Stimulated activated effector memory CD8-positive, alpha-beta T cell treated with anti-CD3 and anti-CD28 coated beads, Interleukin-12 subunit alpha, Interleukin-12 subunit beta, amount 100 ng/mL, for 72 hours (primary cell): ENCODE data around the gene DNAH9.

Experiments
- ATAC-seq: fragments of 150-1000 bp; cut with Tn5 transposase; 2 replicates; pipeline ENCODE4 v1.10.0; 2021
- DNase-seq, 2 donors: peaks; one replicate each; pipeline ENCODE4 v3.0.0; 2021 to 2022; ENCODE audit warnings: low spot score in 2 of 2
- H3K27ac Mint-ChIP-seq: one replicate; pipeline ENCODE4 v1.8.0; 2022; ENCODE audit warnings: mild to moderate bottlenecking, mixed read lengths
- H3K36me3 Mint-ChIP-seq: one replicate; pipeline ENCODE4 v1.8.0; 2022; ENCODE audit warnings: mild to moderate bottlenecking, mixed read lengths
- H3K4me1 Mint-ChIP-seq: one replicate; pipeline ENCODE4 v1.8.0; 2022; ENCODE audit warnings: mixed read lengths
- H3K4me3 Mint-ChIP-seq: one replicate; pipeline ENCODE4 v1.8.0; 2022; ENCODE audit warnings: mild to moderate bottlenecking, mixed read lengths
- H3K9me3 Mint-ChIP-seq: one replicate; pipeline ENCODE4 v1.8.0; 2022; ENCODE audit warnings: mixed read lengths

The DNAH9 gene

DNA sequence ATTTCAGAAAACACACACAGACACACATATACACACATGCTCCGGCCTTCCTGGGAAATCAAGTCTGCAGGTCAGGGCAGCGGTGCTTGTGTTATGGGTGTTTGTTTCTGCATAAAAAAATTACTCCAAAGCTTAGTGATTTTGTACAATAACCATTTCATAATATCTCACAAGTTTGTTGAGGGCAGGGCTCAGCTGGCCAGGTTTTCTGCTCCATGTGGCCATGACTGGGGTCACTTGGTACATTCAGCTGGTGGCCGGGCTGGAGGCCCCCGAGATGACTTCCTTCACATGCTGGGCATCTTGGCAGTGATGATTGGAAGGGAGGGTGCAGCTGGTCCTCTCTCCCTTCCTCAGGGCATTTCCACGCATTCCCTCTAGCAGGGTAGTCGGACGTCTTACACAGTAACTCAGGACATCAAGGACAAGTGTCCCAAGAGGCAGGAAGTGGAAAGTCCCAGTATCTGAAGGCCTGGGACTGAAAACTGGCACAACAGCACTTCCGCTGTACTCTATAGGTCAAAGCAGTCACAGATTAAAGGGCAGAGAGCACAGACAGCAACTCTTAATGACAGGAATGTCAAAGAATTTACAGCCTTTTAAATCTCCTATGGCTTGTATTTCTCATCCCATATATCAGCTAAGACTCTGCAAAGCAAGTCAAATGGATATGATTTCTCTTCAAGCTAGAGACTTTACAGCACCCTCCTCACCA lies 271.6 kb downstream of the DNAH9 start:
- ATAC-seq (no peak), DNase-seq (no peak)
- Mint-ChIP-seq H3K9me3 (peaks cover 3% of the 10 kb centered on the region), H3K36me3 (no peaks in the 10 kb centered on the region), H3K27ac (no peak overlapping the region), H3K4me1 (no peaks in the 10 kb centered on the region), H3K4me3 (no peak overlapping the region)

- Mint-ChIP-seq H3K4me3 (no peak overlapping the region), H3K27ac (no peak overlapping the region), H3K36me3 (no peaks in the 10 kb centered on the region), H3K4me1 (no peaks in the 10 kb centered on the region), H3K9me3 (peaks cover 3% of the 10 kb centered on the region)
- ATAC-seq (no peak), DNase-seq (no peak)
Observed at GRCh38 chr17:11871773-11872172, 273.5 kb downstream of the DNAH9 start.

DNA sequence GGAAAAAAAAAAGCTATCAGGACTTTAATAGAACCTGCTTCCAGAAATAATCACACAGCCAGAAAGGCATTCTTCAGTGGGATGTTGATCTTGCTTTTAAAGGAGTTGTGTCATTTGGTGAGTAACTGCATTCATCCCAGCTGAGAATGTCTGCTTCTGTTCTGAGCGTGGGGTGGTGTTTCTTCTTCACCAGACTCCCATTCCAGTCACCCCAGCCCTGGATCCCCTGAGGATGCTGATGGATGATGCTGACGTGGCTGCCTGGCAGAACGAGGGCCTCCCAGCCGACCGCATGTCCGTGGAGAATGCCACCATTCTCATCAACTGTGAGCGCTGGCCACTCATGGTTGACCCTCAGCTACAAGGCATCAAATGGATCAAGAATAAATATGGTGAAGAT lies 276.5 kb downstream of the DNAH9 start:
- no peaks in the 10 kb centered on the region for H3K4me1 Mint-ChIP-seq

GRCh38 chr17:11880714-11881113 lies 282.4 kb downstream of the DNAH9 start:
- no peak overlapping the region for H3K4me3 Mint-ChIP-seq
- H3K4me1 Mint-ChIP-seq, result no peaks in the 10 kb centered on the region
- ATAC-seq (no peak), DNase-seq (no peak)
- no peaks in the 10 kb centered on the region for H3K36me3 Mint-ChIP-seq
- no peaks in the 10 kb centered on the region for H3K9me3 Mint-ChIP-seq
- H3K27ac Mint-ChIP-seq, result no peak overlapping the region

More for the DNA sequence above, 276.5 kb downstream of the DNAH9 start:
- Mint-ChIP-seq H3K9me3 (no peaks in the 10 kb centered on the region), H3K27ac (no peak overlapping the region), H3K4me3 (no peak overlapping the region), H3K36me3 (no peaks in the 10 kb centered on the region)
- no peak for DNase-seq
- ATAC-seq, result no peak

DNA sequence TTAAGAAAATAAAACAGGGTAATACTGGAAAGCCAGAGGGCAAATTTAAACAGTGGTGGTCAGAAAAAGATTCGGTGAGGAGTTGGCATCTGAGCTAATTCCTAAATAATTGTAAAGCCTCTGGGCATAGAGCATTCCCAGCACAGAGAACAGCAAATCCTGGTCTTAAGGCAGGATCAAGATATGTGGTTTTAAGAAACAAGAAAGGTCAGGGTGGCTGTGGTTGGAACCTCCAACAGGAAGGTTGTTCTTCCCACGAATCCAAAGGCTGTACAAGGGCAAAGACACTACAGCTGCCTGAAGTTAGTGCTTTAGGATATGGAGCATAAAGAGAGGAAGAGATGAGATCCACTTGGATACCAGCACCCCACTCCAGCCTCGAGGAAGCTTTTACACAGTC lies 284.4 kb downstream of the DNAH9 start:
- Mint-ChIP-seq H3K4me3 (no peak overlapping the region), H3K36me3 (no peaks in the 10 kb centered on the region), H3K9me3 (no peaks in the 10 kb centered on the region), H3K27ac (no peak overlapping the region), H3K4me1 (no peaks in the 10 kb centered on the region)
- no peak for DNase-seq
- ATAC-seq, result no peak

- Mint-ChIP-seq H3K4me1 (no peaks in the 10 kb centered on the region), H3K9me3 (no peaks in the 10 kb centered on the region), H3K36me3 (no peaks in the 10 kb centered on the region), H3K27ac (no peak overlapping the region), H3K4me3 (no peak overlapping the region)
- DNase-seq (no peak), ATAC-seq (no peak)
Observed at GRCh38 chr17:11885051-11885450, 286.8 kb downstream of the DNAH9 start.

DNA sequence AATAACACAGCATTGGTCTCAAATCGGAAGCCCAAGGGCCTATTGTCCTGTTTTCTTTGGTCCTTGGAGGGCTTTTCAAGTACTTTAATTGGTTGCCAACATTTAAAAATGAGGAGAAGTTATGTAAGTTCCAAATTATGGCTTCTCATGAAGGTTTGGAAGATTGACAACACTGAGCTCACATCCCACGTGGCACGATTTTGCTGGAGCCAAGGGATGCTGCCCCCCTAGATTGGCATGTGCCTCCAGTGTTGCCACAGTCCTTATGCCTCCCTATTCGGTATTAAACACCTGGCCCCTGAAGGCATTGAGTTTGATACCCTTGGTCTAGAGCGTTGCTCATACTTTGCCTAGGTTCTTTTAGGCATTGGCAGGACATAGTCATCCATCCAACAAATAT lies 291.0 kb downstream of the DNAH9 start:
- H3K4me1 Mint-ChIP-seq, result no peaks in the 10 kb centered on the region
- no peaks in the 10 kb centered on the region for H3K36me3 Mint-ChIP-seq
- H3K9me3 Mint-ChIP-seq, result peaks cover 3% of the 10 kb centered on the region
- no peak overlapping the region for H3K27ac Mint-ChIP-seq
- H3K4me3 Mint-ChIP-seq, result no peak overlapping the region
- no peak for DNase-seq
- ATAC-seq, result no peak

DNA sequence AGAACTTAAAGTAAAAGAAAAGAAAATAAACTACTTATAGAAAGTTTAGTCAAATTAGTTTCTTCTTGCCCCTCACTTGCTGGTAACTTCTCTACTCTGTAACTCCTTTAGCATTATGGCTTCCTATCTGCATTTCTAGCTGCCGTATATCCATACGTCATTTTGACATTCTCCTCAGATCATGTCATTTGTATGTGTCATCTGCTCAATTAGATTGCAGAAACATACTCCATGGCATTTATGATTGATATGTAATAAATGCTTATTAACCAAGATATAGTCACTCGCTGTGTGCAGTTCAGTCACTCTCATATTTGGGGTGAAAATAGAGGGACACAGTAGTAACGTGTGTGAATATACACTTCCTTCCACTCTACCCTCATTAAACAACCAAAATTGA lies 295.6 kb downstream of the DNAH9 start:
- Mint-ChIP-seq H3K4me3 (no peak overlapping the region), H3K36me3 (no peaks in the 10 kb centered on the region), H3K9me3 (peaks cover 3% of the 10 kb centered on the region), H3K27ac (no peak overlapping the region), H3K4me1 (no peaks in the 10 kb centered on the region)
- DNase-seq (no peak), ATAC-seq (no peak)

DNA sequence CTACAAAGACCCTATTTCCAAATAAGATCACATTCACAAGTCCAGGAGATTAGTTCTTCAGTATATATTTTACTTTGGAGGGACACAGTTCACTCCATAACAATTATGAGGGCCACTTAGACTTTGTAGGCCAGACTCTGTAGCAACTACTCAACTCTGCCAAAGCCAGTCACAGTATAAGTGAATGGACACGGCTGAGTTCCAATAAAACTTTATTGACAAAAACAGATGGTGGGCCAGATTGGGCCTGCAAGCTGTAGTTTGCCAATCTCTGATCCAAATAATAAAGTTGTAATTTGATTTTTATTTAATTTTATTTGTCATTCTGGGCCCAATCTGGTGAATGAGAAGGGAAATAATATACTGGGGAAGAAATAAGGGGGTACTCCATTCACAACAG lies 297.9 kb downstream of the DNAH9 start:
- Mint-ChIP-seq H3K36me3 (no peaks in the 10 kb centered on the region), H3K4me3 (no peak overlapping the region), H3K4me1 (no peaks in the 10 kb centered on the region), H3K9me3 (peaks cover 3% of the 10 kb centered on the region), H3K27ac (no peak overlapping the region)
- ATAC-seq (no peak), DNase-seq (no peak)

GRCh38 chr17:11898526-11899235 lies 300.4 kb downstream of the DNAH9 start:
- H3K4me3 Mint-ChIP-seq, result no peak overlapping the region
- DNase-seq, result no peak
- no peak overlapping the region for H3K27ac Mint-ChIP-seq
- H3K36me3 Mint-ChIP-seq, result no peaks in the 10 kb centered on the region
- H3K9me3 Mint-ChIP-seq, result no peaks in the 10 kb centered on the region
- ATAC-seq, result no peak
- H3K4me1 Mint-ChIP-seq, result no peaks in the 10 kb centered on the region

DNA sequence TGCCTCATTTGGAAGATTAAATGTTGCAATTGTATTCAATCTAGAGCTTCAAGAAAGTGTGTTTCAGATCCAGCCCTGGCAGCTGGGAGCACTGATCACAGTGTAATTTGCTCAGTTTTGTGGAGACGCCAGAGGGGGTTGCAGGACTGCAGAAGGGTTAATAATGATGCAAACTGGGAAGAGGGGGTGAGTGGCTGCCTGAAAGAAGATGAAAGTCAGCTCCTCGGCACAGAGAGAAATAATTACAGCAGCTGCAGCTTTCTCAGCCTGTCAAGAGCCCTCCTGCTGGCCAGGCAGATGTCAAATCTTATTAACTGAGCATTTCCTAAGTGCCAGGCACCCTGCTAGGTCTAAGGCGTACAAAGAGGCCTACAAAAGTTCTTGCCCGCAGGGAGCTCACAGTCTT lies 301.3 kb downstream of the DNAH9 start:
- no peak overlapping the region for H3K27ac Mint-ChIP-seq
- H3K4me3 Mint-ChIP-seq, result no peak overlapping the region
- no peaks in the 10 kb centered on the region for H3K4me1 Mint-ChIP-seq
- DNase-seq, result no peak
- no peaks in the 10 kb centered on the region for H3K9me3 Mint-ChIP-seq
- H3K36me3 Mint-ChIP-seq, result no peaks in the 10 kb centered on the region
- ATAC-seq, result no peak

DNA sequence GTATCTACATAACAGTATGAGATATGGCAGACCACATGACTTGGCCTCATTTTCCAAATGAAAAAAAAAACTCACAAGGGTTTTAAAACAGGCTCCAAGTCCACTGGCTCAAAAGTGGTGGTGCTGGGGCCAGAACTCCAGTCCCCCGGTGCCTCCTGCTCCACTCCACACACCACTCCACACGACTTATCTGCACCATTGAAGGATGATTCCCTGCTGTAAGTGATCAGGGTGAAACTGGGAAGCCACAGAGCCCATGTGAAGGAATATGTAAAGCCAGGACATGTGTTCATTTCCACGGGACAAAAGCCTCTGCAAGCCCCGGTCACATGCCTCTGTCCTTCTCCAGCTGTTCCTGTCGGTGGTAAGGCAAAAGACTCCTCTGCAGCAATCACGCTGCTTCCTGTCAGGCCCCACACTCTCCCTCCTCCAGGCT lies 301.8 kb downstream of the DNAH9 start:
- ATAC-seq (no peak), DNase-seq (no peak)
- no peak overlapping the region for H3K27ac Mint-ChIP-seq
- no peaks in the 10 kb centered on the region for H3K4me1 Mint-ChIP-seq
- H3K9me3 Mint-ChIP-seq, result no peaks in the 10 kb centered on the region
- H3K36me3 Mint-ChIP-seq, result no peaks in the 10 kb centered on the region
- H3K4me3 Mint-ChIP-seq, result no peak overlapping the region

DNA sequence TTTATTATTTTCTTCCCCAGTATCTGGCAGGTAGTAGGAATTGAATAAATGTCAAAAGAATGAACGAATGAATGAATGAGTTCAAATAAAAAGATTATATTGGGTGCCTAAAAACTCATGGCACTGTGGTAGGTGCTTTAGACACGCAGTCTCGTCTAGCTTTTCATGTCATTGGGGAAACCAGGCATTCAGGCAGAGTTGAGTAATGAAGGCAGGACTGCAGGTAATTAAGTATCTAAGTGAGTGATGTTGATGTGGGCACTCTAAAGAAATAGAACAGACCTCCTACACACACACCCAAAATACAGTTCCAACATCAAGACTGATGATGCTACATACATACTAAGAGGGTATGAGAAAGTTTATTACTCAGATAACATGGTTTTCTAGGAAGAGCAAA lies 302.4 kb downstream of the DNAH9 start:
- no peak for DNase-seq
- no peaks in the 10 kb centered on the region for H3K36me3 Mint-ChIP-seq
- ATAC-seq, result no peak
- H3K4me1 Mint-ChIP-seq, result no peaks in the 10 kb centered on the region
- no peak overlapping the region for H3K27ac Mint-ChIP-seq
- no peaks in the 10 kb centered on the region for H3K9me3 Mint-ChIP-seq
- H3K4me3 Mint-ChIP-seq, result no peak overlapping the region

GRCh38 chr17:11901931-11902330 lies 303.7 kb downstream of the DNAH9 start:
- Mint-ChIP-seq H3K4me1 (no peaks in the 10 kb centered on the region), H3K4me3 (no peak overlapping the region), H3K27ac (no peak overlapping the region), H3K36me3 (no peaks in the 10 kb centered on the region), H3K9me3 (peaks cover 2% of the 10 kb centered on the region)
- ATAC-seq, result no peak
- no peak for DNase-seq

- no peak for DNase-seq
- no peak overlapping the region for H3K4me3 Mint-ChIP-seq
- no peaks in the 10 kb centered on the region for H3K4me1 Mint-ChIP-seq
- ATAC-seq, result no peak
- H3K9me3 Mint-ChIP-seq, result peaks cover 14% of the 10 kb centered on the region
- H3K36me3 Mint-ChIP-seq, result no peaks in the 10 kb centered on the region
- H3K27ac Mint-ChIP-seq, result no peak overlapping the region
Observed at GRCh38 chr17:11908711-11909146, 310.5 kb downstream of the DNAH9 start.

DNA sequence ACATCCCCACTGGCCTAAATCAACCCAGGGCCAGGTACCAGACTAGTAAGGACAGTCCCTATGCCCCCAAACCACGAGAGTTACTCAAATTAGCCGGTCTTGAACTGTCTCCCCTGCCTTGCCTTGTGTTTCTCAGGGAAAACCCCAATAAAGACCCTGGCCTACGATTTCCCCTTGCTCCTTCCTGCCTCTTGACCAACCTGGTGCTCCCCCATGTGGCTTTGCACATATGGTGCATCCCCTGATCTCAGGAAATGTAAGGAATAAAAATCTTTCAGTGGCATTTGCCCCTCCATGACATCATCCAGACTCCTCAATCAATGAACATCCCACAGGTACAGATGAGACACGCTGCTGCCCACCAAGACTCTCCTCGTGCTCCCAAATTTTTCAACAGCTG lies 311.1 kb downstream of the DNAH9 start:
- ATAC-seq, result no peak
- Mint-ChIP-seq H3K36me3 (no peaks in the 10 kb centered on the region), H3K9me3 (peaks cover 14% of the 10 kb centered on the region), H3K4me1 (no peaks in the 10 kb centered on the region), H3K4me3 (no peak overlapping the region), H3K27ac (no peak overlapping the region)
- no peak for DNase-seq
